Endothelial cell of hepatic sinusoid (primary cell): ENCODE data around the gene FANCI.

Experiments used
- in situ Hi-C: cut with HindIII; loops from 2 replicates; pipeline ENCODE4 v1.10.0; 2017; ENCODE audit warnings: low sequenced_read_pairs

The FANCI gene

GRCh38 chr15:89329329-89330084, 85.7 kb downstream of the FANCI start:
- in situ Hi-C loops = no loop called here

GRCh38 chr15:89330119-89330518, 86.3 kb downstream of the FANCI start:
- in situ Hi-C loops = no loop called here

GRCh38 chr15:89330881-89331595, 87.3 kb downstream of the FANCI start:
- in situ Hi-C loops = no loop called here

GRCh38 chr15:89332446-89332845, 88.7 kb downstream of the FANCI start:
- in situ Hi-C loops = no loop called here

GRCh38 chr15:89333011-89333860, 89.5 kb downstream of the FANCI start:
- in situ Hi-C loops = no loop called here

- in situ Hi-C loops = no loop called here
These were observed 90.3 kb downstream of the FANCI start for GRCh38 chr15:89333959-89334509.

- in situ Hi-C loops = no loop called here
These were observed 90.9 kb downstream of the FANCI start, which contains the start of gene POLG for GRCh38 chr15:89334510-89335297. POLG (minus strand) TSS chr15:89334824; CDS start chr15:89333754, 1,070 bp downstream.

- in situ Hi-C loops = no loop called here
These were observed 91.7 kb downstream of the FANCI start for GRCh38 chr15:89335298-89336041.

GRCh38 chr15:89338036-89338435, 94.3 kb downstream of the FANCI start:
- in situ Hi-C loops = no loop called here

GRCh38 chr15:89340573-89340972, 96.8 kb downstream of the FANCI start:
- in situ Hi-C loops = no loop called here

- in situ Hi-C loops = no loop called here
These were observed 97.7 kb downstream of the FANCI start for GRCh38 chr15:89341316-89342005.

GRCh38 chr15:89342840-89343239, 99.1 kb downstream of the FANCI start:
- in situ Hi-C loops = no loop called here

GRCh38 chr15:89345248-89345647, 101.5 kb downstream of the FANCI start:
- in situ Hi-C loops = no loop called here

GRCh38 chr15:89346516-89347231, 102.9 kb downstream of the FANCI start:
- in situ Hi-C loops = no loop called here

- in situ Hi-C loops = no loop called here
These were observed 105.4 kb downstream of the FANCI start for GRCh38 chr15:89349206-89349558.

GRCh38 chr15:89352476-89352875, 108.7 kb downstream of the FANCI start:
- in situ Hi-C loops = no loop called here

GRCh38 chr15:89353991-89354390, 110.2 kb downstream of the FANCI start:
- in situ Hi-C loops = no loop called here

- in situ Hi-C loops = loop anchor here (5.0 kb wide), 1 partner anchor 36 kb away; no protein-coding TSS in a partner anchor
These were observed 113.0 kb downstream of the FANCI start for GRCh38 chr15:89356634-89357298.
